Lower leg skin (tissue), 4 donors: ENCODE data around the gene RGMB. TPM values are rescaled to one million over a fixed set of nuclear protein-coding genes. Genes with fewer than 3 reads are reported as not detected.
"Not testable (repeated sequence)": the region's sequence is repeated elsewhere in the genome, so short reads cannot be mapped to it uniquely, and the experiment has no call there.

Experiments used
- DNase-seq, 2 donors: peaks; one replicate each; pipeline ENCODE4 v3.0.0-alpha.2; 2019; ENCODE audit warnings: low spot score in 2 of 2
- H3K4me3 ChIP-seq: fragments of 200-600 bp; sonication (generic); 2 replicates; pipeline ENCODE4 v1.5.1; 2017; ENCODE audit warnings: mild to moderate bottlenecking, low read depth; ENCODE audit not compliant: poor library complexity, severe bottlenecking
- POLR2A ChIP-seq, 2 donors: fragments of 450-650 bp; IDR thresholded peaks; one replicate each; pipeline ENCODE4 v1.6.1; 2016 to 2017; ENCODE audit warnings: antibody characterized with exemption in 2 of 2, mild to moderate bottlenecking in 1 of 2, moderate library complexity in 1 of 2
- WGBS, 2 donors: methylation state at CpG; one replicate each; pipeline ENCODE4 v1.1.5; 2018; 5-methylcytosine and 5-hydroxymethylcytosine counted together
- intact Hi-C: fragments of 100-400 bp; cut with DNase I; formaldehyde crosslinking; loops from one replicate; pipeline ENCODE4 v1.15.0; 2023; ENCODE audit warnings: low total_unique reads
- total RNA-seq, 4 donors: library from RNA; depleted of rRNA; stranded (reverse); fragments of >200 nt; gene quantifications; one replicate each; pipeline ENCODE4 v1.1.0, GENCODE V29; 2016
- TF ChIP-seq, protein P1 (sequence below), 3 donors: fragments of 450-650 bp; IDR thresholded peaks; one replicate each; pipeline ENCODE4 v1.5.1; 2016; ENCODE audit warnings: antibody characterized with exemption in 3 of 3, mild to moderate bottlenecking in 3 of 3, moderate library complexity in 2 of 3

Gene RGMB
- total RNA-seq, 4 donors from 2014 or later = 58.5 to 75.3 (median 69.6) TPM

GRCh38 chr5:98736753-98737152, 36.7 kb upstream of the RGMB start:
- intact Hi-C loops = no loop called here
- no peak for TF ChIP-seq POLR2A (IDR thresholded peaks at IDR 0.05)
- TF ChIP-seq, protein P1, sequence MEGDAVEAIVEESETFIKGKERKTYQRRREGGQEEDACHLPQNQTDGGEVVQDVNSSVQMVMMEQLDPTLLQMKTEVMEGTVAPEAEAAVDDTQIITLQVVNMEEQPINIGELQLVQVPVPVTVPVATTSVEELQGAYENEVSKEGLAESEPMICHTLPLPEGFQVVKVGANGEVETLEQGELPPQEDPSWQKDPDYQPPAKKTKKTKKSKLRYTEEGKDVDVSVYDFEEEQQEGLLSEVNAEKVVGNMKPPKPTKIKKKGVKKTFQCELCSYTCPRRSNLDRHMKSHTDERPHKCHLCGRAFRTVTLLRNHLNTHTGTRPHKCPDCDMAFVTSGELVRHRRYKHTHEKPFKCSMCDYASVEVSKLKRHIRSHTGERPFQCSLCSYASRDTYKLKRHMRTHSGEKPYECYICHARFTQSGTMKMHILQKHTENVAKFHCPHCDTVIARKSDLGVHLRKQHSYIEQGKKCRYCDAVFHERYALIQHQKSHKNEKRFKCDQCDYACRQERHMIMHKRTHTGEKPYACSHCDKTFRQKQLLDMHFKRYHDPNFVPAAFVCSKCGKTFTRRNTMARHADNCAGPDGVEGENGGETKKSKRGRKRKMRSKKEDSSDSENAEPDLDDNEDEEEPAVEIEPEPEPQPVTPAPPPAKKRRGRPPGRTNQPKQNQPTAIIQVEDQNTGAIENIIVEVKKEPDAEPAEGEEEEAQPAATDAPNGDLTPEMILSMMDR (IDR thresholded peaks at IDR 0.05) = no peak
- no peak for DNase-seq
- no peak overlapping the region for H3K4me3 ChIP-seq

DNA sequence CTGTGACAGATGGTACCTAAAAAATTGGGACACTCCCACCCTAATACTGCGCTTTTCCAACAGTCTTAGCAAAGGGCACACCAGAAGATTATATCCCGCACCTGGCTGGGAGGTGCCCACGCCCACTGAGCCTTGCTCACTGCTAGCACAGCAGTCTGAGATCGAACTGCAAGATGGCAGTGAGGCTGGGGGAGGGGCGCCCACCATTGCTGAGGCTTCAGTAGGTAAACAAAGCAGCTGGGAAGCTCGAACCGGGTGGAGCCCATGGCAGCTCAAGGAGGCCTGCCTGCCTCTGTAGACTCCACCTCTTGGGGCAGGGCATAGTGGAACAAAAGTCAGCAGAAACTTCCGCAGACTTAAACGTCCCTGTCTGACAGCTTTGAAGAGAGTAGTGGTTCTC, 36.0 kb upstream of the RGMB start:
- DNase-seq, intact Hi-C loops, H3K4me3 ChIP-seq: not testable (repeated sequence)
- WGBS, 2 donors = 89 to 97% methylated on average over 9 of the region's 9 CpGs

- H3K4me3 ChIP-seq, DNase-seq, intact Hi-C loops: not testable (repeated sequence)
- 93 to 94% methylated on average over 4 of the region's 4 CpGs for WGBS, 2 donors
These were observed 34.8 kb upstream of the RGMB start for GRCh38 chr5:98738481-98739149.

GRCh38 chr5:98741926-98742325, 31.5 kb upstream of the RGMB start:
- H3K4me3 ChIP-seq = no peak overlapping the region
- TF ChIP-seq POLR2A (IDR thresholded peaks at IDR 0.05) = no peak
- intact Hi-C loops = no loop called here
- 85 to 88% methylated on average over 1 of the region's 1 CpG for WGBS, 2 donors
- DNase-seq = no peak

DNA sequence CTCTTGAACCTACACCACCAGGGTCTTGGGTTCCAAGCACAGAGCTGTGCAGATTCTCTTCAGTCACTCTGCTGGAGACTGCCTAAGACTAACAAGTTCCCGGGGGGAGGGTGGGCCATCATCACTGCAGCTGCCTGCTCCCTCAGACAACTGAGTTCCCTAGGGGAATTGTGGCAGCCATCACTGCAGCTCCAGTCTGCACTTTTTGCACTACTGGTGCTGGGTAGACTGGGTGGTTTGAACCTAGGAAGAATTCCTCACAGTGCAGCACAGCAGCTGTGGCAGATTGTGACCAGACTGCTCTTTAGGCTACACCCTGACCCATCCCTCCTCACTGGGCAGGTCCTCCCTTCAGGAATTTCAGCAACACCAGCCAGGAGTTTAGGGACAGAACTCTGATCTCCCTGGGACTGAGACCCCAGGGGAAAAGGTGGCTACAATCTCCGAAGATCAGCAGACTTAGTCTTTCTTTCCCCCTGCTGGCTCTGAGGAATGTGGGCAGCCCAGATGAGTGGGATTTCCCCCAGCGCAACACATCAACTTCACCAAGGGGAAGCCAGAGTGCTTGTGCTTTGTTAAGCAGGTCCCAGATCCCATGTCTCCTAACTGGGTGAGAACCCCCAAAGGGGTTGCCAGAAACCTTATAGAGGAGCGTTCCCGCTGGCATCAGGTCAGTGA, 30.9 kb upstream of the RGMB start:
- intact Hi-C loops = no loop called here
- no peak overlapping the region for H3K4me3 ChIP-seq
- TF ChIP-seq POLR2A (IDR thresholded peaks at IDR 0.05) = no peak
- TF ChIP-seq, protein P1 (IDR thresholded peaks at IDR 0.05) = no peak
- 71 to 87% methylated on average over 4 of the region's 5 CpGs for WGBS, 2 donors
- DNase-seq = no peak

DNA sequence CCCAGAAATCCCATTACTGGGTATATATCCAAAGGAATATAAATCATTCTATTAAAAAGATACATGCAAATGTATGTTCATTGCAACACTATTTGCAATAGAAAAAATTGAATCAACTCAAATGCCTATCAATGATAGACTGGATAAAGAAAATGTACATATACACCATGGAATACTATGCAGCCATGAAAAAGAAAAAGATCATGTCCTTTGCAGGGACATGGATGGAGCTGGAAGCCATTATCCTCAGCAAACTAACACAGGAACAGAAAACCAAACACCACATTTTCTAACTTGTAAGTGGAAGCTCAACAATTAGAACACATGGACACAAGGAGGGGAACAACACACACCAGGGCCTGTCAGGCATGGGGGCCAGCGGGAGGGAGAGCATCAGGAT, 25.2 kb upstream of the RGMB start:
- 80 to 100% methylated on average over 1 of the region's 1 CpG for WGBS, 2 donors
- DNase-seq, intact Hi-C loops, H3K4me3 ChIP-seq: not testable (repeated sequence)

DNA sequence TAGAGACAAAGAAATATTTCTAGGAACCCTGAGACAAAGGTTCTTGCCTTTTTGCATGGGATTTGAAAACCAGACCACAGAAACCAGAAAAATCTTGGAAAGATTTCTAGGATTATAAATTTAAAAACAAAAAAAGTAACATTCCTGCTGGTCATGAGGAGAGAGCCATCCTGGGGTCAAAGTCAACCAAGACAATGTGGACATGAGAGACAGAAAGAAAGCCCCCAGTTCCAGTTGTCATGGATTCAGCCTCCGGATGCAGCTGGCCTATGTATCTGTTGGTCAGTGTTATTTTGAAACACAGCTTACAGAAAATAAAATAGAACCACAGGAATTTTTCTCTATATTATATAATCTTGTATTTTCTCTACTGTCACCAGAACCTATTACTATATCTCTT, 24.4 kb upstream of the RGMB start:
- intact Hi-C loops = no loop called here
- 91 to 97% methylated on average over 1 of the region's 1 CpG for WGBS, 2 donors
- TF ChIP-seq, protein P1 (IDR thresholded peaks at IDR 0.05) = no peak
- no peak for TF ChIP-seq POLR2A (IDR thresholded peaks at IDR 0.05)
- no peak overlapping the region for H3K4me3 ChIP-seq
- no peak for DNase-seq

- TF ChIP-seq, protein P1 (IDR thresholded peaks at IDR 0.05) = no peak
- TF ChIP-seq POLR2A (IDR thresholded peaks at IDR 0.05) = no peak
- 88 to 90% methylated on average over 4 of the region's 4 CpGs for WGBS, 2 donors
- no peak overlapping the region for H3K4me3 ChIP-seq
- intact Hi-C loops = no loop called here
- DNase-seq = no peak
These were observed 22.8 kb upstream of the RGMB start for GRCh38 chr5:98750693-98751092.

- intact Hi-C loops = not testable (repeated sequence)
- 81 to 93% methylated on average over 7 of the region's 7 CpGs for WGBS, 2 donors
These were observed 21.1 kb upstream of the RGMB start for GRCh38 chr5:98752331-98752730.

DNA sequence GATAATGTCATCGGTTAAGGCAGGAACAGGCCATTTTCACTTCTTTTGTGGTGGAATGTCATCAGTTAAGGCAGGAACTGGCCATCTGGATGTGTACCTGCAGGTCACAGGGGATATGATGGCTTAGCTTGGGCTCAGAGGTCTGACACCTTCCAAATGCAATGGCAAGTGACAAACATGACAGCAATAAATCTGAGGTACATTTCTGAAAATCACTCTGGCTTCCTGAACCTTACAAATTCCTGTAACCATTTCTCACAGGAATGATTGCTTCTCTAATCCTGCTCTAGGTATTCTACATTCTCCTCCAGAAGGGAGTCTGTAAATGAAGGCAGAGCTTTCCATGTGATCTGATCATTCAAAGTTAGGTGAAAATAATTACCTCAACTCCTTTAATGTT, 20.7 kb upstream of the RGMB start:
- H3K4me3 ChIP-seq, intact Hi-C loops, DNase-seq: not testable (repeated sequence)
- WGBS, 2 donors = 86 to 100% methylated on average over 1 of the region's 1 CpG

More at GRCh38 chr5:98752331-98752730, 21.1 kb upstream of the RGMB start:
- H3K4me3 ChIP-seq, DNase-seq: not testable (repeated sequence)
